Lower leg skin (tissue), 4 donors: ENCODE measurements around the gene PRICKLE2. TPM values are rescaled to one million over a fixed set of nuclear protein-coding genes. Genes with fewer than 3 reads are reported as not detected.

Source experiments
- DNase-seq, 2 donors: peaks; one replicate each; pipeline ENCODE4 v3.0.0-alpha.2; 2019; ENCODE audit warnings: low spot score in 2 of 2
- H3K4me3 ChIP-seq: fragments of 200-600 bp; sonication (generic); 2 replicates; pipeline ENCODE4 v1.5.1; 2017; ENCODE audit warnings: mild to moderate bottlenecking, low read depth; ENCODE audit not compliant: poor library complexity, severe bottlenecking
- CTCF ChIP-seq, 3 donors: fragments of 450-650 bp; IDR thresholded peaks; one replicate each; pipeline ENCODE4 v1.5.1; 2016; ENCODE audit warnings: antibody characterized with exemption in 3 of 3, mild to moderate bottlenecking in 3 of 3, moderate library complexity in 2 of 3
- POLR2A ChIP-seq, 2 donors: fragments of 450-650 bp; IDR thresholded peaks; one replicate each; pipeline ENCODE4 v1.6.1; 2016 to 2017; ENCODE audit warnings: antibody characterized with exemption in 2 of 2, mild to moderate bottlenecking in 1 of 2, moderate library complexity in 1 of 2
- WGBS, 2 donors: methylation state at CpG; one replicate each; pipeline ENCODE4 v1.1.5; 2018; 5-methylcytosine and 5-hydroxymethylcytosine counted together
- intact Hi-C: fragments of 100-400 bp; cut with DNase I; formaldehyde crosslinking; loops from one replicate; pipeline ENCODE4 v1.15.0; 2023; ENCODE audit warnings: low total_unique reads
- total RNA-seq, 4 donors: library from RNA; depleted of rRNA; stranded (reverse); fragments of >200 nt; gene quantifications; one replicate each; pipeline ENCODE4 v1.1.0, GENCODE V29; 2016

Gene PRICKLE2
- total RNA-seq, 4 donors from 2014 or later: 10.2 to 18.7 (median 11.7) TPM

DNA sequence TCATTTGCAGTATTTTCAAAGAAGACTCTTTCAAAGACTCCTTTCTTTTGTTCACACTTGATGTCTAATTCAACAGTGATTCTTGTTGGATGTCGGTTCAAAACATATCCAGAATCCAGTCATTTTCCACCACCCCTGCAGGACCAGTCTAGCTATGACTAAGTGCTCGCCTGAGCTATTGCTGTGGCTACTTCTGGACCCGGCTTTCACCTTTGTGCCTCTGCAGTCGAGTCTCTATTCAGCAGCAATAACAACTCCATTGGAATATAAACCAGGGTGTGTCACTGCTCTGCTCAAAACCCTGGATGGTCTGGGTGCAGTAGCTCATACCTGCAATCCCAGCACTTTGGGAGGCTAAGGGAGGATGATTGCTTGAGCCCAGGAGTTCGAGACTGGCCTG, 55.0 kb downstream of the PRICKLE2 start:
- intact Hi-C loops: no loop called here
- DNase-seq: no peak
- H3K4me3 ChIP-seq: no peak overlapping the region
- TF ChIP-seq POLR2A (IDR thresholded peaks at IDR 0.05) (no peak), CTCF (IDR thresholded peaks at IDR 0.05) (no peak)
- 90 to 93% methylated on average over 5 of the region's 5 CpGs for WGBS, 2 donors

GRCh38 chr3:64167868-64168267, 57.4 kb downstream of the PRICKLE2 start:
- TF ChIP-seq POLR2A (IDR thresholded peaks at IDR 0.05) (no peak), CTCF (IDR thresholded peaks at IDR 0.05) (no peak)
- intact Hi-C loops: no loop called here
- DNase-seq: no peak
- 32 to 42% methylated on average over 1 of the region's 1 CpG for WGBS, 2 donors
- H3K4me3 ChIP-seq: no peak overlapping the region

- no peak overlapping the region for H3K4me3 ChIP-seq
- WGBS, 2 donors: 31 to 55% methylated on average over 4 of the region's 4 CpGs
- intact Hi-C loops: no loop called here
- no peak for DNase-seq
- TF ChIP-seq POLR2A (IDR thresholded peaks at IDR 0.05) (no peak), CTCF (IDR thresholded peaks at IDR 0.05) (no peak)
These were observed 57.9 kb downstream of the PRICKLE2 start for GRCh38 chr3:64167351-64167750.

GRCh38 chr3:64166584-64167162, 58.6 kb downstream of the PRICKLE2 start:
- no peak for DNase-seq
- TF ChIP-seq CTCF (IDR thresholded peaks at IDR 0.05) (no peak), POLR2A (IDR thresholded peaks at IDR 0.05) (no peak)
- WGBS, 2 donors: 57 to 71% methylated on average over 4 of the region's 4 CpGs
- no peak overlapping the region for H3K4me3 ChIP-seq
- intact Hi-C loops: no loop called here

DNA sequence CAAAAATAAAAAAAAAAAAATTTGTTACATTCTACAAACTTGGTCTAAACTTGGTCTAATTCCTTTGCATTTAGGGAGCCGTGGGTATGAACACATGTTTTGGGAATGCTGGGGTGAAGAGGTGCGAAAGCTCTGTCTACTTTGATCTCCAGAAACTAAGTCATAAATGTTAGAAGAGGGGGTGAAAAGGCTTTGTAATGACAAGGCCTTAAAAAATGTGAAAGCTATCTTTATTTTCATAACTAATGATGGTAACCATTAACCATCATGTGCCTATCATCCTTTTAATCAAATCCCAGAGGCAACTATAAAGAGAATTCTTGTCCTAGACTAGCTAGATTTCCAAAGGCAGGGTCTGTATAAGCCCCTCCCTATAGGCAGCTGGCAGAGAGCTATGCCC, 60.9 kb downstream of the PRICKLE2 start:
- 83 to 84% methylated on average over 2 of the region's 2 CpGs for WGBS, 2 donors
- intact Hi-C loops: no loop called here
- no peak overlapping the region for H3K4me3 ChIP-seq

More for the DNA sequence above, 60.9 kb downstream of the PRICKLE2 start:
- DNase-seq: no peak
- TF ChIP-seq CTCF (IDR thresholded peaks at IDR 0.05) (no peak), POLR2A (IDR thresholded peaks at IDR 0.05) (no peak)
